GM13976 (cell line): ENCODE data around the gene NELL2.

Source experiments
- DNase-seq: peaks from one replicate; pipeline ENCODE4 v3.0.0; 2012; ENCODE audit warnings: low spot score
- CTCF ChIP-seq: IDR thresholded peaks from 2 replicates; pipeline ENCODE4 v1.5.1; 2012; ENCODE audit warnings: borderline replicate concordance, mild to moderate bottlenecking; ENCODE audit not compliant: insufficient read depth; ENCODE audit errors: extremely low read depth, missing control alignments, control extremely low read depth
- in situ Hi-C: fragments of 300-500 bp; cut with MboI; formaldehyde crosslinking; loops from one replicate; pipeline ENCODE4 v1.12.0; 2022; ENCODE audit warnings: low sequenced_read_pairs, mixed read lengths, inconsistent platforms; ENCODE audit not compliant: unreplicated experiment

NELL2 gene

GRCh38 chr12:44510076-44510475 lies 366.0 kb downstream of the NELL2 start:
- no peak for TF ChIP-seq CTCF
- DNase-seq = no peak
- in situ Hi-C loops = no loop called here

DNA sequence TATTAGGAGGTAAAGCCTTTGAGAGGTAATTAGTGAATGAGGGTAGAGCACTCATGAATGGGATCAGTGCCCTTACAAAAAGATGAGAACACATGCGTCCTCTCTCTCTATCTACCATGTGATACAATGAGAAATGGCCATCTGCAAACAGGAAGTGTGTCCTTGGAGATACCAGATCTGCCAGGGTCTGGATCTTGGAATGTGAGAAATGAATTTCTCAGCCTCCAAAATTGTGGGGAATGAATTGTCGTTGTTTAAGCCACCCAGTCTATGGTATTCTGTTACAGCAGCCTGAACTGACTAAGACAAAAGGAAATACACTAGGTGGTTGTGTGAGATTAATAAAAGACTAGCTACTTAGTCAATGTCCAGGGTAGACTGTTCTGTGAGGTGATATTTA lies 366.6 kb downstream of the NELL2 start:
- in situ Hi-C loops = no loop called here
- no peak for TF ChIP-seq CTCF
- DNase-seq = no peak

GRCh38 chr12:44507461-44507860 lies 368.7 kb downstream of the NELL2 start:
- in situ Hi-C loops = no loop called here
- no peak for DNase-seq
- no peak for TF ChIP-seq CTCF

DNA sequence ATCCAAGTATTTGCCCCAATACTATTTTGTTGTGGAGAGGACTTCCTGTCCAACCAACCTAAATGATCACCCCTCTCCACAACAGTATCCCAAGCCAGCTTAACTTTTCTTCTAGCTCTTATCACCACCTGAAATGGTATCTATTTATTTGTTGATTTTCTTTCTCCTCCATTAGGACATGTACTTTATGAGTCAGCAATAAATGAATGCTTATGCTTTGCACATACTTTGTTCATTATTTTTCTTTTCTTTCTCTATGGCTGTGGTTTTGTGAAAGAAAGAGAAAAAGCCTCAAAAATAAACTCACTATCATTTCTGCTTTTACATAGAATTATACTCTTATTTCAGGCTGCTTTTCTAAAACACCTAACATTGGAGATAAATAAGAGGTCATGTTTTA lies 371.3 kb downstream of the NELL2 start:
- DNase-seq = no peak
- in situ Hi-C loops = no loop called here
- no peak for TF ChIP-seq CTCF

- in situ Hi-C loops = no loop called here
- TF ChIP-seq CTCF = no peak
- no peak for DNase-seq
These were observed 372.8 kb downstream of the NELL2 start for GRCh38 chr12:44503329-44503728.

- DNase-seq = no peak
- in situ Hi-C loops = no loop called here
- TF ChIP-seq CTCF = no peak
These were observed 373.4 kb downstream of the NELL2 start for GRCh38 chr12:44502681-44503080.

DNA sequence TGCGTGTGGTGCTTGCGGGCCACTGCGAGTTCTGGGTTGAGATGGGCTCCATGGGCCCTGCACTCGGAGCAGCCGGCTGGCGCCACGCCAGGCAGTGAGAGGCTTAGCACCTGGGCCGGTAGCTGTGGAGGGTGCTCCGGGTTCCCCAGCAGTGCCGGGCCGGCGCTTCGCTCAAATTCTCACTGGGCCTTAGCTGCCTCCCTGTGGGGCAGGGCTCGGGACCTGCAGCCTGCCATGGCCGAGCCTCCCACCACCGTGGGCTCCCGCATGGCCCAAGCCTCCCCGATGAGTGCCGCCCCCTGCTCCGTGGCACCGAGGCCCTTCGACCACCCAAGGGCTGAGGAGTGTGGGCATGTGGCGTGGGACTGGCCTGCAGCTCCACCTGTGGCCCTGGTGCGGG lies 375.7 kb downstream of the NELL2 start:
- in situ Hi-C loops = no loop called here
- no peak for TF ChIP-seq CTCF
- no peak for DNase-seq
